Loucy (cell line): ENCODE data around the gene PRPF40B.

ENCODE experiments used
- H2AFZ ChIP-seq: fragments of 200-600 bp; sonication (generic); 2 replicates; pipeline ENCODE4 v1.6.0; 2016; ENCODE audit warnings: antibody characterized with exemption, mild to moderate bottlenecking, low read length, moderate library complexity
- H3F3A ChIP-seq: fragments of 200-600 bp; 2 replicates; pipeline ENCODE4 v1.6.0; 2016; ENCODE audit warnings: antibody characterized with exemption, low read depth, mild to moderate bottlenecking
- H3K27me3 ChIP-seq: fragments of 200-600 bp; sonication (generic); 2 replicates; pipeline ENCODE4 v1.6.1; 2014; ENCODE audit warnings: low read length, mild to moderate bottlenecking; ENCODE audit not compliant: insufficient read depth, poor library complexity, severe bottlenecking
- H3K36me3 ChIP-seq: fragments of 200-600 bp; sonication (generic); 2 replicates; pipeline ENCODE4 v1.6.1; 2016; ENCODE audit warnings: low read length; ENCODE audit not compliant: insufficient read depth
- H3K4me1 ChIP-seq: fragments of 200-600 bp; sonication (generic); 2 replicates; pipeline ENCODE4 v1.5.1; 2014; ENCODE audit warnings: low read length, mild to moderate bottlenecking; ENCODE audit not compliant: insufficient read depth, poor library complexity, severe bottlenecking
- H3K4me2 ChIP-seq: fragments of 200-600 bp; sonication (generic); 2 replicates; pipeline ENCODE4 v1.6.0; 2014; ENCODE audit warnings: antibody characterized with exemption, low read length, low read depth, mild to moderate bottlenecking; ENCODE audit not compliant: poor library complexity, severe bottlenecking
- H3K4me3 ChIP-seq: fragments of 200-600 bp; sonication (generic); 2 replicates; pipeline ENCODE4 v1.5.1; 2014; ENCODE audit warnings: low read length, mild to moderate bottlenecking, mixed read lengths; ENCODE audit not compliant: poor library complexity, severe bottlenecking
- H3K79me2 ChIP-seq: fragments of 200-600 bp; sonication (generic); 2 replicates; pipeline ENCODE4 v1.6.1; 2014; ENCODE audit warnings: low read length; ENCODE audit not compliant: insufficient read depth
- H3K9ac ChIP-seq: fragments of 200-600 bp; sonication (generic); 2 replicates; pipeline ENCODE4 v1.6.0; 2014; ENCODE audit warnings: mild to moderate bottlenecking, low read depth, low read length, moderate library complexity; ENCODE audit not compliant: poor library complexity, severe bottlenecking
- H3K9me2 ChIP-seq: fragments of 200-600 bp; sonication (generic); replicated peaks from 2 replicates; pipeline ENCODE4 v1.6.1; 2016; ENCODE audit warnings: low read depth, low read length, mixed read lengths
- H3K9me3 ChIP-seq: fragments of 200-600 bp; sonication (generic); 2 replicates; pipeline ENCODE4 v1.6.1; 2014; ENCODE audit warnings: mild to moderate bottlenecking, antibody characterized with exemption, low read length, low read depth; ENCODE audit not compliant: insufficient read depth
- H4K20me1 ChIP-seq: fragments of 200-600 bp; sonication (generic); 2 replicates; pipeline ENCODE4 v1.6.0; 2014; ENCODE audit warnings: antibody characterized with exemption, low read length, mild to moderate bottlenecking; ENCODE audit not compliant: insufficient read depth, poor library complexity, severe bottlenecking
- CTCF ChIP-seq: fragments of 200-600 bp; sonication (generic); conservative IDR thresholded peaks from 2 replicates; pipeline ENCODE4 v1.5.1; 2014; ENCODE audit warnings: mild to moderate bottlenecking, antibody characterized with exemption, low read length
- EZH2phosphoT487 ChIP-seq: fragments of 200-600 bp; IDR thresholded peaks from 2 replicates; pipeline ENCODE4 v1.6.1; 2018; ENCODE audit warnings: antibody characterized with exemption, mild to moderate bottlenecking, moderate library complexity, borderline replicate concordance

Gene PRPF40B

GRCh38 chr12:49621651-49622500, 1.5 kb upstream of the PRPF40B start:
- Histone ChIP-seq H2AFZ (peak overlapping the region; percentile 91), H3K9ac (peak overlapping the region; percentile 68), H3K4me1 (peaks cover 22% of the 10 kb centered on the region), H3K4me2 (peak overlapping the region; percentile 100), H3K36me3 (no peaks in the 10 kb centered on the region), H4K20me1 (no peaks in the 10 kb centered on the region), H3K9me3 (no peaks in the 10 kb centered on the region), H3K9me2 (no peaks in the 10 kb centered on the region), H3K4me3 (peak overlapping the region; percentile 77), H3F3A (peaks cover 22% of the 10 kb centered on the region), H3K79me2 (no peaks in the 10 kb centered on the region), H3K27me3 (peaks cover 22% of the 10 kb centered on the region)
- TF ChIP-seq EZH2phosphoT487 (no peak), CTCF (no peak)

- H3K27me3 ChIP-seq = peaks cover 22% of the 10 kb centered on the region
- H3K4me2 ChIP-seq = peak overlapping the region; percentile 100
- peak overlapping the region; percentile 68 for H3K9ac ChIP-seq
- peaks cover 22% of the 10 kb centered on the region for H3K4me1 ChIP-seq
- H3K9me3 ChIP-seq = no peaks in the 10 kb centered on the region
- peak overlapping the region; percentile 91 for H2AFZ ChIP-seq
- H3K79me2 ChIP-seq = no peaks in the 10 kb centered on the region
- H3K36me3 ChIP-seq = no peaks in the 10 kb centered on the region
- peaks cover 22% of the 10 kb centered on the region for H3F3A ChIP-seq
- no peaks in the 10 kb centered on the region for H4K20me1 ChIP-seq
- no peaks in the 10 kb centered on the region for H3K9me2 ChIP-seq
- H3K4me3 ChIP-seq = peak overlapping the region; percentile 77
- no peak for TF ChIP-seq CTCF
- no peak for TF ChIP-seq EZH2phosphoT487
These were observed 740 bp upstream of the PRPF40B start for GRCh38 chr12:49622501-49623141.

- Histone ChIP-seq H3K4me1 (peaks cover 22% of the 10 kb centered on the region), H3K79me2 (no peaks in the 10 kb centered on the region), H3K9ac (no peak overlapping the region), H3F3A (peaks cover 20% of the 10 kb centered on the region), H2AFZ (no peak overlapping the region), H3K4me3 (no peak overlapping the region), H3K9me3 (no peaks in the 10 kb centered on the region), H4K20me1 (no peaks in the 10 kb centered on the region), H3K27me3 (peaks cover 12% of the 10 kb centered on the region), H3K4me2 (no peak overlapping the region), H3K36me3 (no peaks in the 10 kb centered on the region), H3K9me2 (no peaks in the 10 kb centered on the region)
- TF ChIP-seq CTCF (no peak), EZH2phosphoT487 (no peak)
These were observed 1.7 kb downstream of the PRPF40B start for GRCh38 chr12:49624921-49625577.
